ENCODE data around the gene MAP2K7.

MAP2K7 gene

DNA sequence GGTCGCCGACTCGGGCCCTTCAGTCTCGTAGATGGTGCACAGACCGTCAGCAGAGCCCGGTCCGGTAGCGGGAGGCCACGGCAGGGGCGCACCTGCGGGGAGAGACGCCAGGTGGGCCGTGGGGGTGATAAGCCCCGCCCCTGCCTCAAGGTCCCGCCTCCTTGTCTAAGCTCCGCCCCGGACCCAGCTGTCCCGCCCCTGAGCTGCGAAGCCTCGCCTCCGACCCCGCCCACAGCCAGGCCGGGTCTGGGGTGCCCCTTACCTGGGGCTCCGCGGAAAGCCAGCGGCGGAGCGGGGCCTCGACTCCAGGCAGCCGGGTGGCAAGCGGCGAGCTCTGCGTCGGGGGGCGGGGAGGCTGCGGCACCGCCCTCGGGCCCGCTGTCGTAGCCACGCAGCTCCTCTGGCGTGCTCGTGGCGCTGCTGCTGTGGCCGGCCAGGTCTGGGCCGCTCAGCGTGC lies 34.2 kb upstream of the MAP2K7 start:
- TF ChIP-seq, protein P1, sequence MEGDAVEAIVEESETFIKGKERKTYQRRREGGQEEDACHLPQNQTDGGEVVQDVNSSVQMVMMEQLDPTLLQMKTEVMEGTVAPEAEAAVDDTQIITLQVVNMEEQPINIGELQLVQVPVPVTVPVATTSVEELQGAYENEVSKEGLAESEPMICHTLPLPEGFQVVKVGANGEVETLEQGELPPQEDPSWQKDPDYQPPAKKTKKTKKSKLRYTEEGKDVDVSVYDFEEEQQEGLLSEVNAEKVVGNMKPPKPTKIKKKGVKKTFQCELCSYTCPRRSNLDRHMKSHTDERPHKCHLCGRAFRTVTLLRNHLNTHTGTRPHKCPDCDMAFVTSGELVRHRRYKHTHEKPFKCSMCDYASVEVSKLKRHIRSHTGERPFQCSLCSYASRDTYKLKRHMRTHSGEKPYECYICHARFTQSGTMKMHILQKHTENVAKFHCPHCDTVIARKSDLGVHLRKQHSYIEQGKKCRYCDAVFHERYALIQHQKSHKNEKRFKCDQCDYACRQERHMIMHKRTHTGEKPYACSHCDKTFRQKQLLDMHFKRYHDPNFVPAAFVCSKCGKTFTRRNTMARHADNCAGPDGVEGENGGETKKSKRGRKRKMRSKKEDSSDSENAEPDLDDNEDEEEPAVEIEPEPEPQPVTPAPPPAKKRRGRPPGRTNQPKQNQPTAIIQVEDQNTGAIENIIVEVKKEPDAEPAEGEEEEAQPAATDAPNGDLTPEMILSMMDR (conservative IDR thresholded peaks at IDR 0.05; ENCODE audit: low read length), result no peak
- TF ChIP-seq EZH2phosphoT487 (IDR thresholded peaks at IDR 0.05; ENCODE audit: borderline replicate concordance), result no peak
- H2AFZ ChIP-seq (ENCODE audit: low read length), result no peak overlapping the region
- H3K27me3 ChIP-seq (ENCODE audit: insufficient read depth, low read length, poor library complexity, severe bottlenecking), result no peaks in the 10 kb centered on the region
- no peak overlapping the region for H3K9ac ChIP-seq (ENCODE audit: low read depth, low read length, poor library complexity, severe bottlenecking)
- H3K4me3 ChIP-seq (ENCODE audit: low read length, poor library complexity, severe bottlenecking), result no peak overlapping the region
- peaks cover 4% of the 10 kb centered on the region; the same call in 1 of the 2 replicates for H3F3A ChIP-seq (ENCODE audit: low read depth)
- no peaks in the 10 kb centered on the region for H3K79me2 ChIP-seq (ENCODE audit: insufficient read depth, low read length)
- H3K9me3 ChIP-seq (ENCODE audit: insufficient read depth, low read depth, low read length), result no peaks in the 10 kb centered on the region
- H3K4me1 ChIP-seq (ENCODE audit: insufficient read depth, low read length, poor library complexity, severe bottlenecking), result peaks cover 11% of the 10 kb centered on the region
- H3K4me2 ChIP-seq (ENCODE audit: low read depth, low read length, poor library complexity, severe bottlenecking), result no peak overlapping the region
- no peaks in the 10 kb centered on the region for H4K20me1 ChIP-seq (ENCODE audit: insufficient read depth, low read length, poor library complexity, severe bottlenecking)
- no peaks in the 10 kb centered on the region for H3K36me3 ChIP-seq (ENCODE audit: insufficient read depth, low read length)
- H3K9me2 ChIP-seq (replicated peaks; ENCODE audit: low read depth, low read length), result no peaks in the 10 kb centered on the region

DNA sequence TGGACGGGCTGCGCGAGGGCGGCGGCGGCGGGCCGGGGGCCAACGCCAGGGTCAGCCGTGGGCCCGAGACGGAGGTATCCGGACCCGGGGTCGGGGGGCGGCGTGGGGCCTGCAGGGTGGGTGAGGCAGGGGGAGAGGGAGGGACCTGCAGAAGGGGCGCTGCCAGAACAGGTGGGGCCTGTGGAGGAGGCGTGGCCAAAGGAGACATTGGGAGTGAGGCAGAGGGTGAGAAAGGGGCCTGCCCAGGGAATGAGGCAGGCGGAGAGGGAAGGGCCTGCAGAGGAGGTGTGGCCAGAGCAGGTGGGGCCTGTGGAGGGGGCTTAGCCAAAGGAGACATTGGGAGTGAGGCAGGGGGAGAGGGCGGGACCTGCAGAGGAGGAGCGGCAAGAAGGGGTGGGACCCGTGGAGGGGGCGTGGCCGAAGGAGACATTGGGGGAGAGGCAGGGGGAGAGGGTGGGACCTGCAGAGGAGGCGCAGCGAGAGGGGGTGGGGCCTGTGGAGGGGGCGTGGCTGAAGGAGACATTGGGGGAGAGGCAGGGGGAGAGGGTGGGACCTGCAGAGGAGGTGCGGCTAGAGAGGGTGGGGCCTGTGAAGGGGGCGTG lies 33.7 kb upstream of the MAP2K7 start:
- no peaks in the 10 kb centered on the region for H4K20me1 ChIP-seq (ENCODE audit: insufficient read depth, low read length, poor library complexity, severe bottlenecking)
- no peaks in the 10 kb centered on the region for H3K36me3 ChIP-seq (ENCODE audit: insufficient read depth, low read length)
- H3K9ac ChIP-seq (ENCODE audit: low read depth, low read length, poor library complexity, severe bottlenecking), result no peak overlapping the region
- H3K9me3 ChIP-seq (ENCODE audit: insufficient read depth, low read depth, low read length), result no peaks in the 10 kb centered on the region
- H3K79me2 ChIP-seq (ENCODE audit: insufficient read depth, low read length), result no peaks in the 10 kb centered on the region
- TF ChIP-seq, protein P1 (conservative IDR thresholded peaks at IDR 0.05; ENCODE audit: low read length), result no peak
- no peak overlapping the region for H3K4me2 ChIP-seq (ENCODE audit: low read depth, low read length, poor library complexity, severe bottlenecking)
- no peak overlapping the region for H3K4me3 ChIP-seq (ENCODE audit: low read length, poor library complexity, severe bottlenecking)
- no peaks in the 10 kb centered on the region for H3K27me3 ChIP-seq (ENCODE audit: insufficient read depth, low read length, poor library complexity, severe bottlenecking)
- no peaks in the 10 kb centered on the region for H3K9me2 ChIP-seq (replicated peaks; ENCODE audit: low read depth, low read length)
- H3K4me1 ChIP-seq (ENCODE audit: insufficient read depth, low read length, poor library complexity, severe bottlenecking), result peaks cover 16% of the 10 kb centered on the region
- peaks cover 4% of the 10 kb centered on the region; the same call in 1 of the 2 replicates for H3F3A ChIP-seq (ENCODE audit: low read depth)
- H2AFZ ChIP-seq (ENCODE audit: low read length), result no peak overlapping the region

DNA sequence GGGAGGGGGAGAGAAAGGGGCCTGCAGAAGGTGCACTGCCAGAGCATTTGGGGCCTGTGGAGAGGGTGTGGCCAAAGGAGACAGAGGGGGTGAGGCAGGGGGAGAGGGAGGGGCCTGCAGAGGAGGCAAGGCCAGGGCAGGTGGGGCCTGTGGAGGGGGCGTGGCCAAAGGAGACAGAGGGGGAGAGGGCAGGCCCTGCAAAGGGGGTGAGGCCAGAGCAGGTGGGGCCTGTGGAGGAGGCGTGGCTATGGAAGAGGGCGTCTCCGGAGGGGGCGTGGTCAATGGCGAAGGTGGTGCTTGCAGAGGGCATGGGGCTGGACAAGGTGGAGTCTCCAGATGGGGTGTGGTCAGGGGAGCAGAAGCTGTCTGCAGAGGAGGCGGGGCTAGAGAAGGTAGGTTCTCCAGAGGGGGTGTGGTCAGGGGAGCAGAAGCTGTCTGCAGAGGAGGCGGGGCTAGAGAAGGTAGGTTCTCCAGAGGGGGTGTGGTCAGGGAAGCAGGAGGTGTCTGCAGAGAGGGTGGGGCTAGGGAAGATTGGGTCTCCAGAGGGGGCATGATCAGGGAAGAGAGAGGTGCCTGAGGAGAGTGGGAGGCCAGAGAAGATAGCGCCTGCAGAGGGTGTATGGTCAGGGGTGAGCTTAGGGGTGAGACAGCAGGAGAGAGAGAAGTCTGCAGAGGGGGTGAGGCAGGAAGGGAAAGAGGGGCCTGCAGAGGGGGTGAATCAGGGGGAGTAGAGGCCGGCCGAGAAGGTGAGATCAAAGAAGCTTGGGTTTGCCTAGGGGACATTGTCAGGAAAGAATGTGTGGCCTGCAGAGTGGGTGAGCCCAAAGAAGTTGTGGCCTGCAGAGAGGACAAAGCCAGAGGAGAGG lies 32.9 kb upstream of the MAP2K7 start:
- Histone ChIP-seq H3K4me2 (ENCODE audit: low read depth, low read length, poor library complexity, severe bottlenecking) (peak overlapping the region; percentile 40), H3K36me3 (ENCODE audit: insufficient read depth, low read length) (no peaks in the 10 kb centered on the region), H3K79me2 (ENCODE audit: insufficient read depth, low read length) (no peaks in the 10 kb centered on the region), H3K27me3 (ENCODE audit: insufficient read depth, low read length, poor library complexity, severe bottlenecking) (no peaks in the 10 kb centered on the region), H3K9me3 (ENCODE audit: insufficient read depth, low read depth, low read length) (no peaks in the 10 kb centered on the region), H2AFZ (ENCODE audit: low read length) (no peak overlapping the region), H3K4me3 (ENCODE audit: low read length, poor library complexity, severe bottlenecking) (peak overlapping the region; percentile 11), H4K20me1 (ENCODE audit: insufficient read depth, low read length, poor library complexity, severe bottlenecking) (no peaks in the 10 kb centered on the region), H3K9ac (ENCODE audit: low read depth, low read length, poor library complexity, severe bottlenecking) (no peak overlapping the region), H3F3A (ENCODE audit: low read depth) (peaks cover 4% of the 10 kb centered on the region; the same call in 1 of the 2 replicates), H3K9me2 (replicated peaks; ENCODE audit: low read depth, low read length) (no peaks in the 10 kb centered on the region), H3K4me1 (ENCODE audit: insufficient read depth, low read length, poor library complexity, severe bottlenecking) (peaks cover 16% of the 10 kb centered on the region)
- TF ChIP-seq, protein P1 (conservative IDR thresholded peaks at IDR 0.05; ENCODE audit: low read length), result no peak
- no peak for TF ChIP-seq EZH2phosphoT487 (IDR thresholded peaks at IDR 0.05; ENCODE audit: borderline replicate concordance)

Measured in Loucy (cell line).